ENCODE data around the gene PRKD3.

- no peak for TF ChIP-seq CTCF (IDR thresholded peaks at IDR 0.05)
- no peak for TF ChIP-seq POLR2A (IDR thresholded peaks at IDR 0.05)
Measured at GRCh38 chr2:37326866-37327634, 2.4 kb upstream of the PRKD3 start.

All from Peyer's patch (tissue), 4 donors.